Measurements from ENCODE around the gene CAPN8.

DNA sequence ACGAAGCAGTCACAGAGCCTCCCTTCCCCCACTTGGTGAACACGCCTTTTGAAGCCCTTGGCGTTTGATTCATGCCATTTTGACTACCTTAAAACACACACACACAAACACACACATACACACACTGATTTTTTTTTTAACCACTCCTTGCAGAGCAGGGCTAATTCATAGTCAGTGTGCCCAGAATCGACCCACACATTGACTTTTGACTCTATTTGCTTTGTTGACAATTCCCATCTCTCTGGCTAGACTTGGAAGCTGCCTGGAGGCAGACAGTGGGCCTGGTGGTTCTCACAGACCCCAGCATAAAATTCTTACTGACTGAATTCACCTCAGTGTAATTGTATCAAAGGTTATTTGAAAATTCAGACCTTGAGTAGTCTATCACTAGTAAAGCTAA lies 30.3 kb downstream of the CAPN8 start:
- TF ChIP-seq YY1 (IDR thresholded peaks at IDR 0.05; ENCODE audit: low read depth) (no peak), TAF1 (IDR thresholded peaks at IDR 0.05; ENCODE audit: borderline replicate concordance, low read depth, low read length) (no peak), EZH2phosphoT487 (IDR thresholded peaks at IDR 0.05; ENCODE audit: borderline replicate concordance, low read depth) (no peak), EP300 (IDR thresholded peaks at IDR 0.05; ENCODE audit: borderline replicate concordance in 1 of 2, low read depth in 1 of 2, low read length in 1 of 2) (no peak), POLR2AphosphoS5 (IDR thresholded peaks at IDR 0.05; ENCODE audit: low read depth, low read length) (no peak)
- TF ChIP-seq, protein P1, sequence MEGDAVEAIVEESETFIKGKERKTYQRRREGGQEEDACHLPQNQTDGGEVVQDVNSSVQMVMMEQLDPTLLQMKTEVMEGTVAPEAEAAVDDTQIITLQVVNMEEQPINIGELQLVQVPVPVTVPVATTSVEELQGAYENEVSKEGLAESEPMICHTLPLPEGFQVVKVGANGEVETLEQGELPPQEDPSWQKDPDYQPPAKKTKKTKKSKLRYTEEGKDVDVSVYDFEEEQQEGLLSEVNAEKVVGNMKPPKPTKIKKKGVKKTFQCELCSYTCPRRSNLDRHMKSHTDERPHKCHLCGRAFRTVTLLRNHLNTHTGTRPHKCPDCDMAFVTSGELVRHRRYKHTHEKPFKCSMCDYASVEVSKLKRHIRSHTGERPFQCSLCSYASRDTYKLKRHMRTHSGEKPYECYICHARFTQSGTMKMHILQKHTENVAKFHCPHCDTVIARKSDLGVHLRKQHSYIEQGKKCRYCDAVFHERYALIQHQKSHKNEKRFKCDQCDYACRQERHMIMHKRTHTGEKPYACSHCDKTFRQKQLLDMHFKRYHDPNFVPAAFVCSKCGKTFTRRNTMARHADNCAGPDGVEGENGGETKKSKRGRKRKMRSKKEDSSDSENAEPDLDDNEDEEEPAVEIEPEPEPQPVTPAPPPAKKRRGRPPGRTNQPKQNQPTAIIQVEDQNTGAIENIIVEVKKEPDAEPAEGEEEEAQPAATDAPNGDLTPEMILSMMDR (IDR thresholded peaks at IDR 0.05) = no peak

Data from SK-N-SH (cell line).